GM21723 (cell line): ENCODE data around the gene DDX47.
"Not testable (repeated sequence)": the region's sequence is repeated elsewhere in the genome, so short reads cannot be mapped to it uniquely, and the experiment has no call there.

Experiments
- ATAC-seq: cut with Tn5 transposase; IDR thresholded peaks from one replicate; pipeline ENCODE4 v1.9.1; 2021; ENCODE audit warnings: mild to moderate bottlenecking, moderate library complexity; ENCODE audit not compliant: unreplicated experiment

DDX47 gene

GRCh38 chr12:12870465-12870864 lies 57.3 kb downstream of the DDX47 start:
- ATAC-seq: no peak

- ATAC-seq: no peak
These were observed 58.5 kb downstream of the DDX47 start for GRCh38 chr12:12871587-12872138.

DNA sequence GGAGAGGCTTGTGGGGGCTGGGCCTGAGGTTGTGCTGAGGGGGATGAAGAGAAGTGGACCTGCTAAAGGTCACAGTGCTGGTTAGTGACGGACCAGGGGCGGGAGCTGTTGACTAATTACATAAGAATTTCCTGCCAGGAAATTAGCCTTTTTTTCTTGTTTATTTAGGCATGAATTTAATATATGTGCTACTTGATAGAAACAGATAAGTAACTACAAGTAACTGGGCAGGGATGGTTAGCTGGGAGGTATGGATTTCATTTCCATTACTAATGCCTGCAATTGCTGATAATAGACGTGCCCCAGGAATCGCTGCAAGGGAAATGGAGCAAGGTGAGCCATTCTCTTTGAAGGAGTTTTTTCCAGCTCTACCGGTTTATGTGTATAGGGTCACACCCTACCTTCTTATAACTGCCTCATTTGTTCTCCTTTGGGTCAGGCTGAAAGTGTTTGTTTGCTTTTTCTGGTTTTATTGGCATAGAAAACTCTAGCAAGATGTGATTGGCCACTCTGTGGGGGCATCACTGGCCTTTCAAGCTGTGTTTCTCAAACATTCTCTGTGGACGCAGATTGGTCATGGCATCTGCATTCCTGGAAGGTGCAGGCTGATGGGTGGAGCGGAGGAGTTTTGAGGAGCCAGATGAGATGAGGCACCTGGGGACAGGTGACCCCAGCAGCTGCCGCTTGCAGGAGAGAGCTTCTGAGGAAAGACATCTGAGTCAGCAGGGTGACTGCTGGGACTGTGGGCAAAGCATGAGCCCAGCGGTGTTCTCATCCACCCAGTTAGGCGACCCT lies 59.2 kb downstream of the DDX47 start:
- no peak for ATAC-seq

- ATAC-seq: no peak
These were observed 59.8 kb downstream of the DDX47 start for GRCh38 chr12:12872934-12873275.

DNA sequence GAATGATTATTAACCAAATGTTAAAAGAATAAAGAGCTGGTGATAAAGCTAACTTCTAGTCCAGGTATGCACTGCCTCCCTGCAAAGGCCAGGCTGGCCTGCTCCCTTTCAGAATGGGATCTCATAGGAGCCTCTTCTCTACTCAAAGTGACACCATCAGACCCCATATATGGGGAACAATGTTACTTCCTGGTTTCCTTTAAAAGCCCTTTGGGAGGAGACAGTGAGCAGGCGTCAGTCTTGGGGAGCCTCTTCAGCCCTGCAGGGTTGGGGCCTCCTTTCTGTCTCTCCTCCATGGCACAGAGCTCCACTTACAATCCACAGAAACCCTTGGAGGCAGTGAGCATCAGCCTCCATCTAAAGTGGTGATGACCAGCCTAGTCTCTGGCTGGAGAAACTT lies 60.9 kb downstream of the DDX47 start:
- ATAC-seq: no peak

- ATAC-seq: not testable (repeated sequence)
These were observed 62.2 kb downstream of the DDX47 start for GRCh38 chr12:12875301-12875700.

DNA sequence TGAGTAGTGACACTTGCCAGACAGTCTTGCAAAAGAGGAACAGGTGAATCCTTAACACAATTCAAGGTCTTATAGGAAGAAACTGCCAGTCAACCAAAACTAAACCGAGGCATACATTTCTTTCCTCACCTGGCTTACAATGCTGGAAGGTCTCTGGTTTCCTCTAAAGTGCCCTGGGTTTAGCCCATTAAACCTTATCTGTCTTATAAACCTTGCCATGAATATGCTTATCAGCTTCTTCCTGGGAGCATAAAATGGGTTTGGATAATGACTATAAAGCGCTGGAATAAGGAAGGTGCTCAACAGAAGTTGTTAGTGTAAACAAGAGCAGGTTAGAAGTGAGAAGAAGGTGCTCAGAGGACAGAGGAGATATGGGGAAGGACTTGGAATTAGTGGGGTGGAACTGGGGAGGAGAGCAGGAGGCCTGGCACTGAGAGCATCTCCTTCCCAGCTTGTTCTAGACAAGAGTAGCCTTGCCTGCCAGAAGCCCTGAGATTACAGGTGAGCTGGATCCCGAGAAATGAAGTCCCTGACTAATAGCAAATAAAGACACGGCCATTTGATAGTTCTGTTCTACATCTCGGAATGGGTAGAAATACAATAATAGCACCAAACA lies 64.1 kb downstream of the DDX47 start:
- ATAC-seq: no peak

- ATAC-seq: no peak
These were observed 64.8 kb downstream of the DDX47 start for GRCh38 chr12:12877781-12878455.
